H9 (cell line): ENCODE measurements around the gene ITPR1. TPM values are rescaled to one million over a fixed set of nuclear protein-coding genes. Genes with fewer than 3 reads are reported as not detected.

ENCODE experiments used
- DNase-seq: peaks from one replicate; pipeline ENCODE4 v3.0.0-alpha.2; 2017
- H2AFZ ChIP-seq: one replicate; pipeline ENCODE4 v1.6.1; 2013; ENCODE audit warnings: mild to moderate bottlenecking, low read length, control low read depth, moderate library complexity
- H2AK5ac ChIP-seq: 2 replicates; pipeline ENCODE4 v1.6.1; 2013; ENCODE audit warnings: low read length, control low read depth, mixed read lengths; ENCODE audit not compliant: insufficient read length
- H2BK120ac ChIP-seq: one replicate; pipeline ENCODE4 v1.6.1; 2013; ENCODE audit warnings: low read depth, mild to moderate bottlenecking, low read length, control low read depth, inconsistent platforms; ENCODE audit not compliant: poor library complexity, severe bottlenecking
- H2BK12ac ChIP-seq: 2 replicates; pipeline ENCODE4 v1.6.1; 2013; ENCODE audit warnings: low read length, control low read depth, mixed read lengths, low read depth; ENCODE audit not compliant: insufficient read length
- H2BK15ac ChIP-seq: 2 replicates; pipeline ENCODE4 v1.6.1; 2013; ENCODE audit warnings: low read depth, low read length, control low read depth
- H2BK20ac ChIP-seq: one replicate; pipeline ENCODE4 v1.6.1; 2013; ENCODE audit warnings: low read depth, mild to moderate bottlenecking, low read length, control low read depth, inconsistent platforms; ENCODE audit not compliant: poor library complexity, severe bottlenecking
- H2BK5ac ChIP-seq: 2 replicates; pipeline ENCODE4 v1.6.1; 2013; ENCODE audit warnings: low read length, control low read depth, mixed read lengths; ENCODE audit not compliant: insufficient read length
- H3K14ac ChIP-seq: 2 replicates; pipeline ENCODE4 v1.6.1; 2013; ENCODE audit warnings: low read length, control low read depth; ENCODE audit not compliant: insufficient read depth
- H3K18ac ChIP-seq: 2 replicates; pipeline ENCODE4 v1.6.1; 2013; ENCODE audit warnings: low read depth, mild to moderate bottlenecking, mixed read lengths, low read length, control low read depth; ENCODE audit not compliant: insufficient read length
- H3K23ac ChIP-seq: 2 replicates; pipeline ENCODE4 v1.6.1; 2013; ENCODE audit warnings: low read length, control low read depth, mixed read lengths, low read depth; ENCODE audit not compliant: insufficient read length
- H3K23me2 ChIP-seq: 2 replicates; pipeline ENCODE4 v1.6.1; 2013; ENCODE audit warnings: low read depth, mild to moderate bottlenecking, mixed read lengths, low read length, control low read depth; ENCODE audit not compliant: insufficient read length, poor library complexity, severe bottlenecking
- H3K27ac ChIP-seq: 2 replicates; pipeline ENCODE4 v1.5.1; 2013; ENCODE audit warnings: low read length, control low read depth, mixed read lengths, low read depth; ENCODE audit not compliant: insufficient read length
- H3K27me3 ChIP-seq: 2 replicates; pipeline ENCODE4 v1.6.1; 2013; ENCODE audit warnings: low read length, control low read depth, inconsistent platforms; ENCODE audit not compliant: insufficient read depth
- H3K4ac ChIP-seq: 2 replicates; pipeline ENCODE4 v1.6.1; 2013; ENCODE audit warnings: low read depth, mild to moderate bottlenecking, control low read depth, inconsistent platforms, low read length, moderate library complexity
- H3K4me1 ChIP-seq: 2 replicates; pipeline ENCODE4 v1.6.1; 2013; ENCODE audit warnings: low read length, control low read depth, inconsistent platforms; ENCODE audit not compliant: insufficient read depth
- H3K4me2 ChIP-seq: 2 replicates; pipeline ENCODE4 v1.6.1; 2013; ENCODE audit warnings: low read length, control low read depth, mixed read lengths; ENCODE audit not compliant: insufficient read length, insufficient read depth
- H3K56ac ChIP-seq: 2 replicates; pipeline ENCODE4 v1.6.1; 2013; ENCODE audit warnings: low read depth, mild to moderate bottlenecking, mixed read lengths, low read length, control low read depth; ENCODE audit not compliant: insufficient read length
- H3K79me1 ChIP-seq: 2 replicates; pipeline ENCODE4 v1.6.1; 2013; ENCODE audit warnings: low read depth, mild to moderate bottlenecking, moderate library complexity, low read length, control low read depth, inconsistent platforms; ENCODE audit not compliant: insufficient read depth, poor library complexity, severe bottlenecking
- H3K79me2 ChIP-seq: 2 replicates; pipeline ENCODE4 v1.6.1; 2013; ENCODE audit warnings: low read length, control low read depth, inconsistent platforms; ENCODE audit not compliant: insufficient read depth
- H3K9ac ChIP-seq: 2 replicates; pipeline ENCODE4 v1.6.1; 2013; ENCODE audit warnings: low read length, control low read depth, mixed read lengths; ENCODE audit not compliant: insufficient read length; ENCODE audit errors: extremely low read depth
- H3K9me3 ChIP-seq: one replicate; pipeline ENCODE4 v1.6.1; 2013; ENCODE audit warnings: low read depth, low read length, inconsistent platforms; ENCODE audit not compliant: control insufficient read depth
- H3T11ph ChIP-seq: one replicate; pipeline ENCODE4 v1.6.1; 2013; ENCODE audit warnings: mild to moderate bottlenecking, low read length, control low read depth, inconsistent platforms
- H4K20me1 ChIP-seq: one replicate; pipeline ENCODE4 v1.6.1; 2013; ENCODE audit not compliant: control insufficient read depth, insufficient read length, insufficient read depth
- H4K5ac ChIP-seq: 2 replicates; pipeline ENCODE4 v1.6.1; 2013; ENCODE audit warnings: low read depth, mild to moderate bottlenecking, mixed read lengths, low read length, control low read depth; ENCODE audit not compliant: insufficient read length
- H4K8ac ChIP-seq: replicated peaks from 2 replicates; pipeline ENCODE4 v1.6.1; 2013; ENCODE audit warnings: low read length, control low read depth, mixed read lengths, low read depth; ENCODE audit not compliant: insufficient read length
- H4K91ac ChIP-seq: 2 replicates; pipeline ENCODE4 v1.6.1; 2013; ENCODE audit warnings: low read depth, mild to moderate bottlenecking, moderate library complexity, mixed read lengths, low read length, control low read depth; ENCODE audit not compliant: insufficient read length
- H3K27ac Mint-ChIP-seq, 3 experiments: 2 replicates in 2 of 3; 3 replicates in 1 of 3; pipeline ENCODE4 v1.8.0; 2020 to 2021; ENCODE audit warnings: mixed read lengths in 3 of 3, mild to moderate bottlenecking in 1 of 3, moderate library complexity in 1 of 3
- H3K27me3 Mint-ChIP-seq: 2 replicates; pipeline ENCODE4 v1.8.0; 2021; ENCODE audit warnings: low read depth, mild to moderate bottlenecking, moderate library complexity, mixed read lengths
- H3K36me3 Mint-ChIP-seq, 3 experiments: 2 replicates in 2 of 3; 3 replicates in 1 of 3; pipeline ENCODE4 v1.8.0; 2020 to 2021; ENCODE audit warnings: low read depth in 3 of 3, mixed read lengths in 3 of 3; ENCODE audit not compliant: insufficient read depth in 1 of 3
- H3K4me1 Mint-ChIP-seq, 2 experiments: 2 replicates each; pipeline ENCODE4 v1.8.0; 2020; ENCODE audit warnings: mixed read lengths in 2 of 2
- H3K4me3 Mint-ChIP-seq, 2 experiments: 2 replicates in 1 of 2; 3 replicates in 1 of 2; pipeline ENCODE4 v1.8.0; 2020 to 2021; ENCODE audit warnings: mild to moderate bottlenecking in 2 of 2, mixed read lengths in 2 of 2, moderate library complexity in 1 of 2
- H3K9me3 Mint-ChIP-seq, 2 experiments: 2 replicates in 1 of 2; 3 replicates in 1 of 2; pipeline ENCODE4 v1.8.0; 2020; ENCODE audit warnings: mild to moderate bottlenecking in 2 of 2, mixed read lengths in 2 of 2, moderate library complexity in 1 of 2
- CTCF ChIP-seq: fragments of 200-600 bp; sonication (generic); conservative IDR thresholded peaks from 3 replicates; pipeline ENCODE4 v1.8.0; 2021; ENCODE audit warnings: antibody characterized with exemption, mild to moderate bottlenecking
- WGBS: extraction: QIAGEN DNeasy Blood & Tissue Kit; methylation state at CpG from one replicate; pipeline ENCODE4 v1.1.7; 2013; ENCODE audit warnings: missing lambda C conversion rate, low lambda C conversion rate, mixed read lengths; ENCODE audit not compliant: insufficient read length; ENCODE audit errors: extremely low coverage; 5-methylcytosine and 5-hydroxymethylcytosine counted together
- total RNA-seq: library from RNA; stranded (reverse); gene quantifications from 2 replicates; pipeline ENCODE4 v1.2.1, GENCODE V29; 2021

ITPR1 gene
- total RNA-seq, 1 experiment from 2014 or later: 4.2 TPM

DNA sequence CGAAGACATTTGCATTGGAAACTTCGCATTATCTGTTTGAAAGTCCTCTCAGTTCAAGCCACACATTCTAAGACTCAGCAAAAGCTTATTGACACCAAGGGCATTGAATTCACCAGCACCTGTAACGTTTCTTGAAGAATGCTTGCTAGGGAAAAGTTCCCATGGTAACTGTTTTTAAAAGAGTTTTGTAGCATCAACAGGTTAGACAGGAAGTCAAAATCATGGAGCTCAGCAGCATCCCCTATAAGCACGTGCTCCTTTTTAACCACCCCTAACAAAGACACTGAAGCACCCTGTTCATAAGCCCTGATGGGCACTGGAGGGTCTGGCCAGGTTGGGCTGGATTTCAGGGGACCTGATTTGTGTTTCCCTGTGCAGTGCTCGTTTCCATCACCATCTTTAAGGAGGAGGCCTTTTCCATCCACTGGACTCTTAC lies 256.4 kb downstream of the ITPR1 start:
- Histone ChIP-seq H3K4me1 (peaks cover 2% of the 10 kb centered on the region; the same call in 1 of the 2 replicates), H3K4me2 (no peak overlapping the region), H2BK12ac (no peak overlapping the region), H2AK5ac (no peak overlapping the region), H3K9me3 (no peaks in the 10 kb centered on the region), H3K9ac (no peak overlapping the region), H2BK20ac (no peak overlapping the region), H4K8ac (no peak overlapping the region), H3K23ac (no peak overlapping the region), H2BK5ac (no peak overlapping the region), H2BK15ac (no peak overlapping the region), H3K27me3 (no peaks in the 10 kb centered on the region), H2AFZ (no peak overlapping the region), H3K27ac (no peak overlapping the region), H3K4ac (no peak overlapping the region), H3T11ph (no peak overlapping the region), H3K18ac (no peak overlapping the region), H3K79me2 (no peaks in the 10 kb centered on the region), H3K79me1 (no peaks in the 10 kb centered on the region), H4K91ac (no peak overlapping the region), H3K23me2 (no peaks in the 10 kb centered on the region), H3K56ac (no peak overlapping the region), H4K20me1 (no peaks in the 10 kb centered on the region), H2BK120ac (no peak overlapping the region), H3K14ac (no peak overlapping the region), H4K5ac (no peak overlapping the region)
- peaks cover 0 to 2% (median 0%) of the 10 kb centered on the region in 3 experiments; a peak in 2 of 7 replicates for H3K36me3 Mint-ChIP-seq
- TF ChIP-seq CTCF: no peak
- H3K4me1 Mint-ChIP-seq: peaks cover 13 to 17% of the 10 kb centered on the region in 2 experiments
- DNase-seq: no peak
- no peaks in the 10 kb centered on the region; the same call in 1 of the 2 replicates for H3K27me3 Mint-ChIP-seq
- H3K27ac Mint-ChIP-seq: no peak overlapping the region
- no peak overlapping the region for H3K4me3 Mint-ChIP-seq
- H3K9me3 Mint-ChIP-seq: no peaks in the 10 kb centered on the region
- WGBS: no CpG with 5 or more reads among the region's 5 CpGs
